MM.1S (cell line): ENCODE data around the gene TMCO1.

Source experiments
- DNase-seq: peaks from one replicate; pipeline ENCODE4 v3.0.0-alpha.2; 2015
- H2AFZ ChIP-seq: fragments of 300-600 bp; sonication (generic); 2 replicates; pipeline ENCODE4 v1.6.0; 2016; ENCODE audit warnings: antibody characterized with exemption, low read length
- H3F3A ChIP-seq: fragments of 300-600 bp; sonication (generic); 2 replicates; pipeline ENCODE4 v1.6.1; 2016; ENCODE audit warnings: mild to moderate bottlenecking, antibody characterized with exemption, low read length, moderate library complexity, mixed read lengths; ENCODE audit not compliant: insufficient read depth
- H3K27ac ChIP-seq: fragments of 300-600 bp; sonication (generic); 2 replicates; pipeline ENCODE4 v1.5.1; 2016; ENCODE audit warnings: mild to moderate bottlenecking, low read length
- H3K27me3 ChIP-seq: fragments of 300-600 bp; sonication (generic); replicated peaks from 2 replicates; pipeline ENCODE4 v1.6.0; 2016; ENCODE audit warnings: low read length; ENCODE audit not compliant: insufficient read depth
- H3K36me3 ChIP-seq: fragments of 300-600 bp; sonication (generic); replicated peaks from 2 replicates; pipeline ENCODE4 v1.6.1; 2016; ENCODE audit warnings: mild to moderate bottlenecking, low read length, mixed read lengths; ENCODE audit not compliant: insufficient read depth
- H3K4me1 ChIP-seq: fragments of 300-600 bp; sonication (generic); 2 replicates; pipeline ENCODE4 v1.6.1; 2016; ENCODE audit warnings: low read length, mixed read lengths
- H3K4me2 ChIP-seq: fragments of 300-600 bp; sonication (generic); 2 replicates; pipeline ENCODE4 v1.6.0; 2016; ENCODE audit warnings: low read depth, low read length
- H3K4me3 ChIP-seq: fragments of 300-600 bp; sonication (generic); 2 replicates; pipeline ENCODE4 v1.5.1; 2016; ENCODE audit warnings: low read length, mixed read lengths
- H3K79me2 ChIP-seq: fragments of 300-600 bp; sonication (generic); 2 replicates; pipeline ENCODE4 v1.6.1; 2016; ENCODE audit warnings: mixed run types, low read length, mixed read lengths
- H3K9ac ChIP-seq: fragments of 300-600 bp; sonication (generic); 2 replicates; pipeline ENCODE4 v1.6.1; 2016; ENCODE audit warnings: low read length, mixed read lengths
- H3K9me2 ChIP-seq: fragments of 300-600 bp; sonication (generic); replicated peaks from 2 replicates; pipeline ENCODE4 v1.6.1; 2016; ENCODE audit warnings: mild to moderate bottlenecking, low read length, mixed read lengths; ENCODE audit not compliant: insufficient read depth
- H3K9me3 ChIP-seq: fragments of 300-600 bp; sonication (generic); replicated peaks from 2 replicates; pipeline ENCODE4 v1.6.1; 2016; ENCODE audit warnings: mild to moderate bottlenecking, low read length, mixed read lengths; ENCODE audit not compliant: insufficient read depth
- H4K20me1 ChIP-seq: fragments of 300-600 bp; sonication (generic); 2 replicates; pipeline ENCODE4 v1.6.1; 2016; ENCODE audit warnings: mild to moderate bottlenecking, low read length, moderate library complexity, mixed read lengths; ENCODE audit not compliant: insufficient read depth
- EZH2 ChIP-seq: fragments of 300-600 bp; sonication (generic); optimal IDR thresholded peaks from 2 replicates; pipeline ENCODE3; 2017; ENCODE audit warnings: low read depth, mild to moderate bottlenecking, antibody characterized with exemption, low read length, mixed read lengths
- EZH2phosphoT487 ChIP-seq: fragments of 300-600 bp; sonication (generic); IDR thresholded peaks from 2 replicates; pipeline ENCODE4 v1.6.1; 2018; ENCODE audit warnings: antibody characterized with exemption, low read length
- TF ChIP-seq, protein P1 (sequence below): fragments of 300-600 bp; sonication (generic); IDR thresholded peaks from 2 replicates; pipeline ENCODE4 v1.5.1; 2016; ENCODE audit warnings: antibody characterized with exemption, low read length, mixed read lengths

TMCO1 gene, protein sequence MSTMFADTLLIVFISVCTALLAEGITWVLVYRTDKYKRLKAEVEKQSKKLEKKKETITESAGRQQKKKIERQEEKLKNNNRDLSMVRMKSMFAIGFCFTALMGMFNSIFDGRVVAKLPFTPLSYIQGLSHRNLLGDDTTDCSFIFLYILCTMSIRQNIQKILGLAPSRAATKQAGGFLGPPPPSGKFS

DNA sequence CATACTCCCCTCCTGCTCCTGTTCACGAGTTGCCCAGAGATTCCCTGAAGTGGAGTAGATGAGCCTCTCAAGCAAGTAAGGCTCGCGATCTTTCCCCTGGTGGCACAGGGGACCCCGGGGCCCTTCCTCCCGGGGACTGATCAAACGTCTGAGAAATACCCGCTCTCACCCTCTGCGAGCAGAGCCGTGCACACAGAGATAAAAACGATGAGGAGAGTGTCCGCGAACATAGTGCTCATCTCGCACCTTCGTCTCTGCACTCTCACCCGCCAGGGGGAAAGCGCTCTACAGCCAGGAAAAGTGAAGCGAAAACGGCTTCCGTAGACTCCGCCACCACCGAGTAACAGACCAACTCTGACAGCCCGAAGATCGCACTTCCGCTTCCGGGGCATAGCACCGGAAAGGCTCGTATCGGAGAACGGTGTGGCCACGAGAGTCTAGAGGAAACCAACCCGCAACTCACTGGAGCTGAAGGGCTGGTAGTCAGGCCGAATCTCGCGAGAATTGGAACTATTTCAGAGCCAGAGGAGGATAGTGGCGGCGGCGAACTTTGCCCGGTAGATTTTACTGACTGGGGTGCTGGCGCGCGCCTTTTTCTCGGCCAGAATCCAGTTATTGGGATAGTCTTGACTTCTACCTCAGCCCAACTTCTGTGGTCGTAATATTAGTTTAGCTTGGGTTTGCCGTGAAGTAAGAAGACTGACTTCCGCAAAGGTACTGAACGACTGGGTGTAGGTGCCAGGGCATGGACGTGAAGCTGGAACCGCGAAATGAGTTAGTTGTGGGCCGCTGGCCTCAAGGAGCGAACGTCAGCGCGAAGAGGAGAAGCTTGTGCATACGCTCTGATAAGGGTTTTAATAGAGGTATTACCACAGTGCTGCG lies at the start of gene TMCO1:
Gene TMCO1, minus strand, starts transcription at position 356 of the 882 bp plus-strand sequence. Its CDS starts 117 bp downstream, at position 239.
- Histone ChIP-seq H3F3A (peaks cover 17% of the 10 kb centered on the region), H2AFZ (peak within 1 kb of the TSS; percentile 67), H3K9me2 (no peaks in the 10 kb centered on the region), H3K36me3 (peaks cover 9% of the 10 kb centered on the region), H3K27me3 (no peaks in the 10 kb centered on the region), H3K9me3 (no peaks in the 10 kb centered on the region), H3K4me3 (peak within 1 kb of the TSS; percentile 77), H3K79me2 (peaks cover 53% of the 10 kb centered on the region), H3K9ac (peak within 1 kb of the TSS; percentile 77), H3K4me2 (peak within 1 kb of the TSS; percentile 87), H3K27ac (peak within 1 kb of the TSS; percentile 84), H3K4me1 (peaks cover 15% of the 10 kb centered on the region; the same call in 1 of the 2 replicates), H4K20me1 (no peaks in the 10 kb centered on the region)
- peak; percentile 100 for DNase-seq
- TF ChIP-seq, protein P1, sequence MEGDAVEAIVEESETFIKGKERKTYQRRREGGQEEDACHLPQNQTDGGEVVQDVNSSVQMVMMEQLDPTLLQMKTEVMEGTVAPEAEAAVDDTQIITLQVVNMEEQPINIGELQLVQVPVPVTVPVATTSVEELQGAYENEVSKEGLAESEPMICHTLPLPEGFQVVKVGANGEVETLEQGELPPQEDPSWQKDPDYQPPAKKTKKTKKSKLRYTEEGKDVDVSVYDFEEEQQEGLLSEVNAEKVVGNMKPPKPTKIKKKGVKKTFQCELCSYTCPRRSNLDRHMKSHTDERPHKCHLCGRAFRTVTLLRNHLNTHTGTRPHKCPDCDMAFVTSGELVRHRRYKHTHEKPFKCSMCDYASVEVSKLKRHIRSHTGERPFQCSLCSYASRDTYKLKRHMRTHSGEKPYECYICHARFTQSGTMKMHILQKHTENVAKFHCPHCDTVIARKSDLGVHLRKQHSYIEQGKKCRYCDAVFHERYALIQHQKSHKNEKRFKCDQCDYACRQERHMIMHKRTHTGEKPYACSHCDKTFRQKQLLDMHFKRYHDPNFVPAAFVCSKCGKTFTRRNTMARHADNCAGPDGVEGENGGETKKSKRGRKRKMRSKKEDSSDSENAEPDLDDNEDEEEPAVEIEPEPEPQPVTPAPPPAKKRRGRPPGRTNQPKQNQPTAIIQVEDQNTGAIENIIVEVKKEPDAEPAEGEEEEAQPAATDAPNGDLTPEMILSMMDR, result peak; percentile 44
- no peak for TF ChIP-seq EZH2

DNA sequence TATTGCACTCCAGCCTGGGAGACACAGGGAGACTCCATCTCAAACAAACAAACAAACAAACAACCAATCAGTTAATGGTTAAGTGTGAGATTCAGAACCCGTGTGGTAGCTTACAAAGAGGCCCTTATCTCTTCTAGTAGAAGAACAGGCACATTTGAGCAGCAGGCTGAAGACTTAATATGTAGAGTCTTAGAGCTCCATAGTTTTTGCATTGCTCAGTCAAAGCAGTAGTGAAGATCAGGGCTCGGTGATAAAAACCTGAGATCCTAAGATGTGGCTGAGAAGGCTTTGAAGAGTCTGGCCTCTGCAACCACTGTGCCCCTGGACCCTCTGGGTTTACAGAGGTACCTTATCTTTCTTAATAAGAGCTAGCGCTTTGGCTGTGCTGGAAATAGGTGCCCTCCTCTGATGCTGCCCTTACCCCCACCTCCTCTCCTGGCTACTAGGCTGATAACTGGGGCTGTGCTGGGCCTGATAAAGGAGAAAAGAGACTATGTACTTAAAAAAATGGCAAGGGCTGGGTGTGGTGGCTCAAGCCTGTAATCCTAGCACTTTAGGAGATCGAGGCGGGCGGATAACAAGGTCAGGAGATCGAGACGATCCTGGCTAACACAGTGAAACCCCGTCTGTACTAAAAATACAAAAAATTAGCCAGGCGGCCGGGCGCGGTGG lies 48.3 kb upstream of the TMCO1 start:
- DNase-seq, result no peak
- TF ChIP-seq EZH2, result no peak
- TF ChIP-seq EZH2phosphoT487, result no peak
- TF ChIP-seq, protein P1, result no peak
- H4K20me1 ChIP-seq, result no peaks in the 10 kb centered on the region
- no peaks in the 10 kb centered on the region for H3K9me3 ChIP-seq
- no peaks in the 10 kb centered on the region for H3K9me2 ChIP-seq
- H3K79me2 ChIP-seq, result no peaks in the 10 kb centered on the region
- H3K4me2 ChIP-seq, result no peak overlapping the region
- no peak overlapping the region for H3K9ac ChIP-seq
- no peaks in the 10 kb centered on the region for H3K27me3 ChIP-seq
- no peaks in the 10 kb centered on the region for H3K36me3 ChIP-seq
- H3F3A ChIP-seq, result no peaks in the 10 kb centered on the region
- H2AFZ ChIP-seq, result no peak overlapping the region
- H3K27ac ChIP-seq, result no peak overlapping the region
- H3K4me1 ChIP-seq, result no peaks in the 10 kb centered on the region
- no peak overlapping the region for H3K4me3 ChIP-seq

DNA sequence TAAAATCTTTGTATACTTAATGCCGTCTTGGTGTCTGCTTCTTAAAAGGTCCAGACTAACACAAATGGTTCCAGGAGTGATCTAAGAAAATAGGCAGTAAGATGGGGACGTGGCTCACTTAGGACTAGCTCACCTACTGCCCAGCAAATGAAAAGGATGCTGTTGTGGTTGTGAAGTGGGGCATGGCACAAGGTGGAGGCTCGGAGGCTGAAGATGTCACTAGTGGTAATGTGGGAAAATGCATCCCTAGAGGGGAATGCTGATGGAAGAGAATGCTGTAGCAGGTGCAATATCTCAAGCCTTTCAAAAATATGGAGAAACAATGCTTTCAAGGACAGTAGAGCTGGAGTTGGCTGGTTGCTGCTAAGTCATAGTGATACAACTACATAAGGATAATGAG lies 47.5 kb upstream of the TMCO1 start:
- DNase-seq, result no peak
- no peaks in the 10 kb centered on the region for H3K79me2 ChIP-seq
- H3F3A ChIP-seq, result no peaks in the 10 kb centered on the region
- no peak overlapping the region for H3K9ac ChIP-seq
- no peak overlapping the region for H3K4me2 ChIP-seq
- no peaks in the 10 kb centered on the region for H3K27me3 ChIP-seq
- no peak overlapping the region for H2AFZ ChIP-seq
- H3K9me3 ChIP-seq, result no peaks in the 10 kb centered on the region
- H4K20me1 ChIP-seq, result no peaks in the 10 kb centered on the region
- H3K27ac ChIP-seq, result no peak overlapping the region
- TF ChIP-seq, protein P1, result no peak
- TF ChIP-seq EZH2 (no peak), EZH2phosphoT487 (no peak)
- H3K4me1 ChIP-seq, result no peaks in the 10 kb centered on the region
- H3K36me3 ChIP-seq, result no peaks in the 10 kb centered on the region
- H3K4me3 ChIP-seq, result no peak overlapping the region
- H3K9me2 ChIP-seq, result no peaks in the 10 kb centered on the region
